ES-I3 (cell line): ENCODE measurements around the gene CPVL.
A peak's percentile ranks its signal among the peaks of the same experiment; 100 is the strongest.

Experiments
- H3K36me3 ChIP-seq: 2 replicates; pipeline ENCODE4 v1.6.1; 2013; ENCODE audit warnings: mild to moderate bottlenecking, low read length, control low read depth, moderate library complexity; ENCODE audit not compliant: insufficient read depth
- H3K4me1 ChIP-seq: 2 replicates; pipeline ENCODE4 v1.6.1; 2013; ENCODE audit warnings: mild to moderate bottlenecking, control low read depth, low read length; ENCODE audit not compliant: insufficient read depth
- H3K9ac ChIP-seq: 2 replicates; pipeline ENCODE4 v1.6.1; 2013; ENCODE audit warnings: low read depth, mild to moderate bottlenecking, low read length, moderate library complexity
- H3K9me3 ChIP-seq: 2 replicates; pipeline ENCODE4 v1.6.1; 2013; ENCODE audit warnings: mild to moderate bottlenecking, low read length, moderate library complexity; ENCODE audit not compliant: control insufficient read depth, insufficient read depth

CPVL gene

DNA sequence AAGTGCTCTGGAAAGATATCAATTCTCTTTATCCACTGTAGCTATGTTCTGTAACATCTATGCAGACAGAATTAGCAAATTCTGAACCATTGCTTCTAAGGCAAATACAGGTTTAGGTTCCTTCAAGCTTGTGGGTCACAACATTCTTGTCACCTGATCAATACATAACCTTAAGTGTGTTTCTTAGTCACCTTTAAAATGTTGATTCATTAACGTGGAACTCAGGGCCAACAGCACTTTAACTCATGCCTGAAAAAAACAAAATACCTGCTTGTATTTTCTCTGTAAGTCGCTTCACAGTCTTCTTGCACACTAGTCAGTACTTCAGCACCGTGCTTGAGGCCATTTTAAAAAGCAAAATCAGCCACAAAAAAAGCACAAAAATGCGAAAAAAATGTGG lies 153.0 kb downstream of the CPVL start:
- Histone ChIP-seq H3K36me3 (no peaks in the 10 kb centered on the region), H3K9ac (no peak overlapping the region), H3K4me1 (peaks cover 13% of the 10 kb centered on the region; the same call in 1 of the 2 replicates), H3K9me3 (no peaks in the 10 kb centered on the region)

DNA sequence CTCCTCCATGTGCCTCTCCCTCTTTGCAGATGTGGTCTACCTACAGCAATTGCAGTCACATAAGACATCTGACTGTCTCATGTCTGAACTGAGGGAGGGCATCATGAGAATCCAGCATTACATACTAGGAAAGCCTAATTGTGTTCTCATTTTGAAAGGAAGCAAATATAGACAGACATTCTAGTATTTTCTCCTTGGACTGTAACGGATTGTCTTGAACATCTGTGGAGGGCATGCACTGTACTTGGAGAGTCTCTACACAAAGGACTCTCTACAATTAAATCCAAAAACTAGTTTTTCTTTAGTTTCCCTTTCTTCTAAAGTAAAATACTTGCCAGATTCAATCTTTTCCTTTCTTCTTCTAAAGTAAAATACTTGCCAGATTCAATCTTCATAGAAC lies 153.5 kb downstream of the CPVL start:
- Histone ChIP-seq H3K36me3 (no peaks in the 10 kb centered on the region), H3K4me1 (0 out of 2 replicates have a peak, but pooled peaks cover 7% of the 10 kb centered on the region), H3K9ac (no peak overlapping the region), H3K9me3 (no peaks in the 10 kb centered on the region)

DNA sequence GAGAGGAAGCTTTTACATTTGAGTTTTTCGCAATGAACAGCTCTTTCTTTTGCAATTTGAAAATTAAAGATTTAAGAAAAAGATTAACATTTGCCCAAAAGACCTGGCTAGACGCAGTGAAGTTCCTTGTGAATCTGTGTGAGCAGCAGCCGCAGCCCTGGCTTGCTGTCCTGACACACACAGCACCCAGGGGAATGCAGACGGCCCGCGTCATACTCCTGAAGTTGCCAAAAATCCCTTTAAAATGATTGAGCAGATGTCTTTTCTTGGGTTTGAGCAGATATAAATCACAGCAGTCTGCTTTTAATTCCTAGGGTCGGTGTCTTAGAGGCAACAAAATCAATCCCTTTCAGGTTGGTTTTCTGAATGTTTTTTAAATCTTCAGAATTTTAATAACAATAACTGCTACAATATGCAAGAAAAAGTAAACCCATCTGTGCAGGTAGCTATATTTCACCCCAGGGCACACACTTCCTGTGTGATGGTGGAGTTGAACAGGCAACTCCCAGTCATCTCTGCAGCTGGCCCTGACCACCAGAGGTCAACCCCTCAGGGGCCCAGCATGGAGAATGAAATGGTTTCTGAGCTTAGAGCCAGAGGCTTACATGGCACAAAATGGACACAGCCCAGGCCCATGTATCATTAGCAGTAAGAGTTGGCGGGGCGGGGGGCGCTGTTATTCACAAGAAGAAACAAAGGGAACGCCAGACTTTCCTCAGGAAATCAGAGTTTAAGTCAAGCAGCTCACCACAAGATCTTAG lies 156.0 kb downstream of the CPVL start:
- Histone ChIP-seq H3K9me3 (no peaks in the 10 kb centered on the region), H3K4me1 (0 out of 2 replicates have a peak, but pooled peaks cover 5% of the 10 kb centered on the region), H3K9ac (no peak overlapping the region), H3K36me3 (no peaks in the 10 kb centered on the region)

DNA sequence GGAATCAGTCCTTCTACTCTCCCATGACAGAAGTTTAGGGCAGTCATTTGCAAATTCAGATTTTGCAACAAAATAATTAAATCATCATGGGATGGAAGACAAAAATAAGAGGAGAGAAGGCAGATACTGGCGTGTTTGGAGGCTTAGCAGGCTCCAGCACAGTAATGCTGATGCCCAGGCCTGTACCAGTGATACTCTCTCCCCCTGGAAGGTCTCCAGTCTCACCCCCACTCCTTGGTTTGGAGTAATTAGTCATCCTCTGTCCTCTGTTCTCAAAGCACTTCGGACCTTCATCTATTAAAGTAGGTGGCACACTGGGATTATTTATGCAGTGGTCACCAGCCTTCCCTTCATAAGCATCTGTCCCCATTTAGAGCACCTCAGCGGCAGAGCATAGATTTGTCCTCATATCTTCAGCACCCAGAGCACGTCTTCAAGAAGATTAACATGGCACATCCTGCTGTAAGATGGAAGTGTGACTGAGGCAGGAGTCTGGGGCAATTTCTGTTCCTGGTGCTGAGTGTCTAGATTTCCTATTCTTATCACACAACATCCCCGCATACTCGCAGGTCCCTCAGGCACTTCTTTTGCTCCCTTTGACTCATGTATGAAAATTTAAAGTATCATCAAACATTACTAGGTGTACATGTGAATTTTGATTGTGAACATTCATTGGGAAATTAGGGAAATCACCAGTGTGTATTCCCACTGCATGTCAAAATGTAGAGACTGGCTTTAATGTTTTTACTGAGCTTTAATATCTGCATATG lies 156.9 kb downstream of the CPVL start:
- no peak overlapping the region for H3K9ac ChIP-seq
- peaks cover 12% of the 10 kb centered on the region for H3K4me1 ChIP-seq
- H3K36me3 ChIP-seq: no peaks in the 10 kb centered on the region
- H3K9me3 ChIP-seq: no peaks in the 10 kb centered on the region

DNA sequence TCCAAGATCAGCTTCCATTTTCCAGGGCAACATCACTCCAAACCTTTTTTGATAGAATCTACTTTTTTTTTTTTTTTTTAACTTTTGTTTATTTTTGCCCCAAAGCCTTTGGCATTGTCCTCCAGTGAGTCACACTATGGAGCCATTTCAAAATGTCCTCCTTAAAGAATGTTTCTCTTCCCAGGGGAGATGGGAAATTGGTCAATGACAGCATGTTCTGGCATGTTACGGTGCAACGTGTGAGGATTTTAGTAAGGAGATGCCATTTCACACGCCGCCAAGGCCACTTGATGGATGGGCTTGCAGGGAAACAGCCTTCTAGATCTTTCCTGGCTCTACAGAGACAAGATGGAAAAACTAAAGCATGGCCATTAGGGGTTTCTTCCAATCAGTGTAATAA lies 157.5 kb downstream of the CPVL start:
- no peaks in the 10 kb centered on the region for H3K9me3 ChIP-seq
- no peaks in the 10 kb centered on the region for H3K36me3 ChIP-seq
- H3K9ac ChIP-seq: no peak overlapping the region
- H3K4me1 ChIP-seq: peaks cover 17% of the 10 kb centered on the region

DNA sequence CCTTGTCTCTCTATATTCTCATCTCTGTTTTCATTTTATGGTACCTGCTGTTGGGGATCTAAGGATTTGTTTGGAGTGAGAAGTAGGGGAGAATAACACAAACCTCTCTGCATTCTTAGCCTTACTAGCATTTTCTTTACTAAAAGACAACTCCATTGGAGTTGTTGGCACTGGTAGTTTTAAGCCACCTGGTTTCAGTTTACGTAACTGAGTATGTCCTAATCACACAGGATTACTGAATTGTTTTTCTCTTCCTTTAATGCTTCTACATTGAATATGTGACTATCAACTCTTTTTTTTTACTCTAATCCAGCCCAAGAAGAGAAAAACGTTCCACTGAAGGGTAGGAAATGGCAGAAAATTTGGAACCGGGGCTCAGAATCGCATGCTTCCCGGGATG lies 158.2 kb downstream of the CPVL start:
- no peak overlapping the region for H3K9ac ChIP-seq
- peaks cover 17% of the 10 kb centered on the region for H3K4me1 ChIP-seq
- H3K9me3 ChIP-seq: no peaks in the 10 kb centered on the region
- no peaks in the 10 kb centered on the region for H3K36me3 ChIP-seq

DNA sequence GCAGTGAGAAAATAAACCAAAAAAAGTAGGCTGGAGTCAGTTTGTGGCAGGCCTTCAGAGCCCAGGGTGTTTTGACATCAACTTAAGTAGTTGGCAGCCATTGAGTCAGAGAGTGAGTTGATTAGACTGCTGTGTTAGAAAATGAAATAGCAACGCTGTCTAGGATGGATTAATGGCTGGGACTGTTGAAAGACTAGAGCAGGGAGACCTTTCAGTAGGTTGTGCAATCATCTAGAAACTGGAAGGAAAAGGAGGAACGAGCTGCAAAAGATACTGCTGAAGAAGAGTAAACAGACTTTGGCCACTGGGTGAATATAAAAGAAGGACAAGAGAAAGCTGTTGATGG lies 159.6 kb downstream of the CPVL start:
- no peaks in the 10 kb centered on the region for H3K36me3 ChIP-seq
- peaks cover 17% of the 10 kb centered on the region for H3K4me1 ChIP-seq
- H3K9ac ChIP-seq: no peak overlapping the region
- H3K9me3 ChIP-seq: no peaks in the 10 kb centered on the region

DNA sequence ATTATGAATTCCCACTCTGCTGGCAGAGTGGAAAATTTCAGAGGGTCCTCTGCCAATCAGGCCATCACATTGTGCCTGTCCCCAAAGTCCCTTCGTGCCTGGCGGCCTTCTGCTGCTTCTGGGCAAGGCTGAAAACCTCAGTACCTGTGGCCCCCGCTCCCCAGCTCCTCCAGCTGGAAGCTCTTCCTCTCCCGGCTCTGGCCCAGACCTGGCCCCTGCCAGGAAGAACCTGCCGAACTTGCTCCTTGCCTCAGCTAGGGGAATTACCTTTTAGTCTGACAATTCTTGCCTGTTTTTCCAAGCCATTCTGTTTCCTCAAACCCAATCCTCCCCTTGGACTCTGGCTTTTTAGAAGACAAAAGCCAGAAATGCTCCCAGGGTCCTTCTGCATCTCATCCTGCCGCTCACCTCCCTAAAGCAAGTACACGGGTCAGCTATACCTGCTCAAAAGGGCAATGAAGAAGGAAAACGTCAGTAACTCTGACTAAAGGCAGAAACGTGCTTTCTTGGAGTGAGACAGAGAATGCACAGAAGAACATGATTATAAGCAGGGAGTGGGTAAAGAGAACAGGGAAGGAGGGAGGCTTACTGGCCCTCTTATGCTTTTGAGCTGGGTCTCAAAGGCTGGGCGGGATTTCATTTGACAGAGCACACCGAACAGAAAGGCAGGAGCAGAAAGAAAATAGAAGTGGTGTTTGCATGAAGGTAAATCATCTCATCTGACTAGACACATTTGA lies 160.1 kb downstream of the CPVL start:
- Histone ChIP-seq H3K36me3 (no peaks in the 10 kb centered on the region), H3K9me3 (no peaks in the 10 kb centered on the region), H3K9ac (no peak overlapping the region), H3K4me1 (peaks cover 21% of the 10 kb centered on the region)

DNA sequence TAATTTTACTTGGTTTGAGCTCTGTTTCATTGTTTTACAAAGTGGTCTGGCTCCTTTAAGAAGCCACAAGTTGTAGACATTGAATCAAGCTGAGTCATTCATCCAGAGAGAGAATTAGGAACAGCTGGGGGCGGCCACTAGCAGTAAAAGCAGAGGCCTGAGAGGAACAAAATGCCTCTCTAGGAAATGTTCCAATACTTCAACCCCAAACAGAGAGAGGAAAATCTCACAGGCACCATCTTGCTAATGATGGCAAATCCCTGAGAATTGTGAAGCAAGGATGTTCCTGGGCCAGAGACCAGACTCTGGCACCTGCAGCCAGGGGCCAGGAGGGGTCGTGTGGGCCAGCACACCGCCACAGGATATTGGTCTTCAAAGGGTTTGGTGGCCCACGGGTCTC lies 161.7 kb downstream of the CPVL start:
- Histone ChIP-seq H3K36me3 (no peaks in the 10 kb centered on the region), H3K9ac (0 out of 2 replicates have a peak overlapping the region, but pooled peaks have one; percentile 7), H3K4me1 (peaks cover 21% of the 10 kb centered on the region), H3K9me3 (no peaks in the 10 kb centered on the region)

DNA sequence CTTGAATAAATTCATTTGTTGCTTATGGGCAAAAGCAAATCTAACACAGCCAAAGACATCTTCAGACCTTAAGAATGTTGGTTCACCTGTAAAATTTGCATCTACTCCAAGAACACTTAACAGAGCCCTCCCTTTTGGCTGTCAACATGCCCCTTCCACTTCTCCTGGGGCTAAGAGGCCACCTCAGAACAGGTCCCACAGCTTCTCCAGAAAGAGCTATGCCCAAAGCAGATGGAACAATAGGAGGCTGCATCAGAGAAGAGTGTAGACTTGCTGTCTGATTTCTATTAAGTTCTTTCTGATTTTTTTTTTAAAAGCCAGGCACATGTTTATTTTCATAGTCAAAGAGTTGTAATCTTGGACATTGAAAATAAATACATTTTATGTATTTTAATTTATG lies 162.1 kb downstream of the CPVL start:
- H3K4me1 ChIP-seq: peaks cover 21% of the 10 kb centered on the region
- no peaks in the 10 kb centered on the region for H3K9me3 ChIP-seq
- no peaks in the 10 kb centered on the region for H3K36me3 ChIP-seq
- no peak overlapping the region for H3K9ac ChIP-seq

DNA sequence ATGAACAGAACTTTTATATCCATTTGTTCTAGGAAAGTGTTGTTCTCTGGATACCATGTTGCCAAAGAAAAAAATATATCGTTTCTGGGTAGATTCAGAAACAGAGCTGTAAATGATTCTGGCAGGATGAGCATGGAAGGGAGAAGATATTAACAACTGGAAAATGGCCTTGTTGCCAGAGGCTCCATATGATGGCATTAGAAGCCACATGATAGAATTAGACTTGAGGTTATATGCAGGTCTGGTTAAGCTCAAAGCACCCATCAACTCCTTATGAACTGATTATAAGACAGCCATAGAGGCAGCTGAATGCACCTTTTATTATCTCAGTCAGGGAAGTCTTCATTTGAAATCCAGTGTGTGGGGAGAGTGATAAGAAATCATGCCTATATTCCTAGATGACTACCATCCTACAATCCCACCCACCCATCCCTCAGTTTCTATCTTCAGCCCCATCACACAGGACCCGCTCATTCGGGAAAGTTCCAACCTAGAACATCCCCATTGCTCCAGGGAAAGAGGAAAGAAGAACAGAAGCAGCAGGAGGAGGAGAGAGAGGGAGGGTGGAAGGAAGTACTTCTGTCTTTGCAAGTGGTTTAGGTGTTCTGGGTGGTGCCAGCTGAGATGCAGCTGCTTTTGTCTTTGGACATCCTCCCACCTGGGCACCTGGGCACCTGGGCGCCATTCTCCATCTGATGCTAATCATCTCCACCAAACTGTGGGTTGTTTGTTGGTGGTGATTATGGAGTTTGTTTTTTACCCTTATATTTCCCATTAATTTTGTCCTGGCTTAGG lies 162.7 kb downstream of the CPVL start:
- no peaks in the 10 kb centered on the region for H3K36me3 ChIP-seq
- no peaks in the 10 kb centered on the region for H3K9me3 ChIP-seq
- H3K4me1 ChIP-seq: peaks cover 21% of the 10 kb centered on the region
- no peak overlapping the region for H3K9ac ChIP-seq

DNA sequence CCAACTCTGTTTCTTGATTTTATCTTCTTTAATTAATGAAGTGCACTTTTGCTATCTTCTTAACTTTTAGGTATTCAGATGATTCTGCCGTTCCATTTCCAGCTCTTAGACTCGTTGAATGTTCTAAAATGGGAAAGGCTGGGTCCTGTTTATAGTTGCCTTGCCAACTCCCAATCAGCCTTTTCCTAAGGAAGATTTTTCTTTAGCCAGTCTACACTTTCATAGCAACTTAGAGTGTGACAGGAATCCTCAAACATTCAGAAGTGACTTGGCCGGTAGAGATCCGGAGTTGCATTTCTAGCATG lies 165.2 kb downstream of the CPVL start:
- Histone ChIP-seq H3K9me3 (no peaks in the 10 kb centered on the region), H3K4me1 (peaks cover 21% of the 10 kb centered on the region), H3K9ac (no peak overlapping the region), H3K36me3 (no peaks in the 10 kb centered on the region)

DNA sequence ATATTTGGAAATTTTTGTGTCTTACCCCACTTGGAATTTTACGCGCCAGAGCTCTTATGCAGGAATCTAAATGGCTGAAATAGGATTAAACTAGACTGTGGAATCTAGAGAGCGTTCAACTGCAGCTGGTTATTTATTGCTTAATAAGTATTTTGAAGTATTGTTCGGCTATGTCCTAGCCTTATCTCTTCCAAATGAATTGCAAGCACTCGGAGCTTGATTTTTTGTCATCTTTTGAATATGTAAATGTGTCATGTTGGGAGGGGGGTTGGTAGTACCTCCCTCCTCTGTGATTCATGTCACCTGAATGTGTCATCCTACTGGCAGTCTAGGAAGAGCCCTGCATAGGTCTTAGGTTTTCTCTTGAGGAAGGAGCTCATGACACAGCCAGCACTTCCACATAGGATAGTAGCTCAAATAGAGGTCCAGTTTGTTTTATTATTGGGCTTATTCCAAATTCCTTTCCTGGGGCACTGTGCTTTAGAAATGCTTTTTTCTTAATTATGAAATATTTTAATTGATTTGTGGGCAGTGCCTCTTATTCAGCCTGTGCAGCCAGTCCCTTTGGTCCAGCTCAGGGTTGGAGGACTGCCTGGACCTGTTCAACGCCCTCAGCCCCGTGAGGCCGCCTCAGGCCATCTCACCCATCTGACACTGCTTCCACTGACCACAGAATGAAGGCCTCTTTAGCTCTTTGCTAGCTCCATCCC lies 165.7 kb downstream of the CPVL start:
- H3K36me3 ChIP-seq: no peaks in the 10 kb centered on the region
- H3K4me1 ChIP-seq: peaks cover 21% of the 10 kb centered on the region
- no peaks in the 10 kb centered on the region for H3K9me3 ChIP-seq
- H3K9ac ChIP-seq: no peak overlapping the region

DNA sequence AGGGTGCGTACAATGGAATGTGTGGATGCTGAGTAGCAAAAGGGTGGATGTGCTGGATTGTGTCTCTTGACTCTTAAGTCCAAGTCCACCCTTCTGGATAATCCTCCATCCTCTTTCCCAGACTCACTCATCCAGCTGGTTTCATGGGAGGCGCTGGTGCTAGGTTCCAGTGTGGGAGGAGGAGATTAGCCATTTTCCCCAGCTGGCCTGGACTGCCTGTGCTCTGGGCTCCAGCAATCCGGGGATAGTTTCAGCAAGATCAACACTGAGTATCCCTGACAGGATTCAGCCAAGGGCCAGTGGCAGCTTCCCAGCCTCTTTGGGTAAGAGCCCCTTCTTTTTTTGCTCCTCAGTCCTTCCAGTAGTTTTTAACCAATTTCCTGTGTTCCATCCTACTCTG lies 166.6 kb downstream of the CPVL start:
- Histone ChIP-seq H3K36me3 (no peaks in the 10 kb centered on the region), H3K9me3 (no peaks in the 10 kb centered on the region), H3K4me1 (peaks cover 18% of the 10 kb centered on the region), H3K9ac (no peak overlapping the region)
